ENCODE measurements around the gene ATP6V0E1. TPM values are rescaled to one million over a fixed set of nuclear protein-coding genes. Genes with fewer than 3 reads are reported as not detected.

Gene ATP6V0E1
- total RNA-seq, 1 donor from 2014 or later: 326 TPM

DNA sequence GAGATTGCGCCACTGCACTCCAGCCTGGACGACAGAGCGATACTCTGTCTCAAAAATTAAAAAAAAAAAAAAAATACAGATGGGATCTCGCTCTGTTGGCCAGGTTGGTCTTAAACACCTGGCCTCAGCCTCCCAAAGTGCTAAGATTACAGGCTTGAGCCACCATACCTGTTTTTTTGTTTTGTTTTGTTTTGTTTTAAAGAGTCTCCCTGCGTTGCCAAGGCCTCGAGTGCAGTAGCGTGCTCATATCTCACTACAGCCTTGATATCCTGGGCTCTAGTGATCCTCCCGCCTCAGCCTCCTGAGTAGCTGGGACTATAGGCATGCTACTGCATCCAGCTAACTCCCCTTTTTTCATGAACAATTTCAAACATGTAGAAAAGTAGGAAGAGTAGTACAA, 7.2 kb downstream of the ATP6V0E1 start:
- Histone ChIP-seq H3K4me1 (peaks cover 9% of the 10 kb centered on the region), H3K36me3 (peaks cover 62% of the 10 kb centered on the region)
- intact Hi-C loops (cut with DNase I): no loop called here

DNA sequence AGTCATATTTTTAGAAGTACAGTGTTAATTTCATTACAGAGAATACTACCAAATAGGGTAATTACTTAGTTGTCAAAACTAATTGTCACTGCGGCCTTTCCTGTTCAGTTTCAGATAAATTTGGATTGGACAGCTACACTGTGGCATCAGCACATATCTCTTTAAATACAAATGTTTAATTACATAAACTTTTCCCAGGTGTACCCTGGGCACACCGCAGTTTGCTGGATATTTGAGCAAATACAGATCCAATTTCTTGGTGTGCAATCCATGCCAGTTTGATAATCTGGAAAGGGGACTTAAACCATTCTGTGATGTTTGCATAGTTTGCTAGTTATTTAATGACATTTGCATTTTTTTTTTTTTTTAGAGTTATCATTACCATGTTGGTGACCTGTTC, 10.8 kb downstream of the ATP6V0E1 start:
- Histone ChIP-seq H3K9me3 (no peaks in the 10 kb centered on the region), H3K36me3 (peaks cover 58% of the 10 kb centered on the region), H3K27ac (no peak overlapping the region), H3K27me3 (no peaks in the 10 kb centered on the region), H3K4me1 (peaks cover 4% of the 10 kb centered on the region), H3K4me3 (no peak overlapping the region)
- ATAC-seq (no peak), DNase-seq (no peak)
- intact Hi-C loops (cut with DNase I): no loop called here
- TF ChIP-seq, protein P1, sequence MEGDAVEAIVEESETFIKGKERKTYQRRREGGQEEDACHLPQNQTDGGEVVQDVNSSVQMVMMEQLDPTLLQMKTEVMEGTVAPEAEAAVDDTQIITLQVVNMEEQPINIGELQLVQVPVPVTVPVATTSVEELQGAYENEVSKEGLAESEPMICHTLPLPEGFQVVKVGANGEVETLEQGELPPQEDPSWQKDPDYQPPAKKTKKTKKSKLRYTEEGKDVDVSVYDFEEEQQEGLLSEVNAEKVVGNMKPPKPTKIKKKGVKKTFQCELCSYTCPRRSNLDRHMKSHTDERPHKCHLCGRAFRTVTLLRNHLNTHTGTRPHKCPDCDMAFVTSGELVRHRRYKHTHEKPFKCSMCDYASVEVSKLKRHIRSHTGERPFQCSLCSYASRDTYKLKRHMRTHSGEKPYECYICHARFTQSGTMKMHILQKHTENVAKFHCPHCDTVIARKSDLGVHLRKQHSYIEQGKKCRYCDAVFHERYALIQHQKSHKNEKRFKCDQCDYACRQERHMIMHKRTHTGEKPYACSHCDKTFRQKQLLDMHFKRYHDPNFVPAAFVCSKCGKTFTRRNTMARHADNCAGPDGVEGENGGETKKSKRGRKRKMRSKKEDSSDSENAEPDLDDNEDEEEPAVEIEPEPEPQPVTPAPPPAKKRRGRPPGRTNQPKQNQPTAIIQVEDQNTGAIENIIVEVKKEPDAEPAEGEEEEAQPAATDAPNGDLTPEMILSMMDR (IDR thresholded peaks at IDR 0.05): no peak

More for the DNA sequence above, 7.2 kb downstream of the ATP6V0E1 start:
- TF ChIP-seq, protein P1 (IDR thresholded peaks at IDR 0.05): no peak
- no peak overlapping the region for H3K4me3 ChIP-seq
- no peaks in the 10 kb centered on the region for H3K27me3 ChIP-seq
- H3K9me3 ChIP-seq: no peaks in the 10 kb centered on the region
- no peak for ATAC-seq
- DNase-seq: no peak
- H3K27ac ChIP-seq: no peak overlapping the region

GRCh38 chr5:172999372-172999973, 15.9 kb downstream of the ATP6V0E1 start:
- DNase-seq (no peak), ATAC-seq (no peak)
- peaks cover 48% of the 10 kb centered on the region for H3K36me3 ChIP-seq
- TF ChIP-seq, protein P1 (IDR thresholded peaks at IDR 0.05): no peak
- no peak overlapping the region for H3K4me3 ChIP-seq
- H3K9me3 ChIP-seq: no peaks in the 10 kb centered on the region
- intact Hi-C loops (cut with DNase I): no loop called here
- H3K27me3 ChIP-seq: no peaks in the 10 kb centered on the region
- peaks cover 22% of the 10 kb centered on the region for H3K4me1 ChIP-seq
- no peak overlapping the region for H3K27ac ChIP-seq

- intact Hi-C loops (cut with DNase I): no loop called here
- peaks cover 22% of the 10 kb centered on the region for H3K4me1 ChIP-seq
Measured at GRCh38 chr5:172999974-173000373, 16.4 kb downstream of the ATP6V0E1 start.

DNA sequence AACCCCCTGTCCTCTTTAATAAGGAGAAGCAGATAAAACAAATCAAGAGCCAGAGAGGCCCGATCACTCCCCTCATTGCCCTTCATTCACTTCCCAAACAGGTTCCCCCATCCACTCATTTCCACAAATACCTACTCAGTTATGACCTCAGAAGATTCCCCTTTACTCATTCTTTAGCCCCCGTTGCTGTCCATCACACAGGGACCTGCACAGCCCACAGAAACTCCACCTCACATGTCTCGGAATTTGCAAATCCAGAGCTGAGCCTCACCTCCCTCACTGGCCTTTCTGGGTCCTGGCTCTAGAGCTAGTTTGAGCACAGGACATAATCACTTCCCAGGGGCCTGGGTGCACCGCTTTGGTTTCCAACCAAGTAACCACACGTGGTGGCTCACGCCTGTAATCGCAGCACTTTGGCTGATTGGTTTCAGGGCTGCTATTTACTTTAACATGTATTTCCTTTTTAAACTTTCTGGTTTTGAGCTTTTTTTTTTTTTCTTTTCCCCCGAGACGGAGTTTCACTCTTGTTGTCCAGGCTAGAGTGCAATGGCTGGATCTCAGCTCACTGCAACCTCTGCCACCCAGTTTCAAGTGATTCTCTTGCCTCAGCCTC, 17.8 kb downstream of the ATP6V0E1 start:
- TF ChIP-seq, protein P1 (IDR thresholded peaks at IDR 0.05): no peak
- Histone ChIP-seq H3K9me3 (no peaks in the 10 kb centered on the region), H3K27me3 (no peaks in the 10 kb centered on the region), H3K36me3 (peaks cover 29% of the 10 kb centered on the region), H3K4me3 (no peak overlapping the region), H3K4me1 (peaks cover 22% of the 10 kb centered on the region), H3K27ac (no peak overlapping the region)
- DNase-seq: no peak
- no peak for ATAC-seq
- intact Hi-C loops (cut with DNase I): no loop called here

More at GRCh38 chr5:172999974-173000373, 16.4 kb downstream of the ATP6V0E1 start:
- no peak overlapping the region for H3K27ac ChIP-seq
- H3K27me3 ChIP-seq: no peaks in the 10 kb centered on the region
- H3K4me3 ChIP-seq: no peak overlapping the region
- no peaks in the 10 kb centered on the region for H3K9me3 ChIP-seq
- no peak for DNase-seq
- peaks cover 43% of the 10 kb centered on the region for H3K36me3 ChIP-seq
- no peak for ATAC-seq
- TF ChIP-seq, protein P1 (IDR thresholded peaks at IDR 0.05): no peak
